ENCODE data around the gene SERPINF2. TPM values are rescaled to one million over a fixed set of nuclear protein-coding genes. Genes with fewer than 3 reads are reported as not detected.

The SERPINF2 gene
- total and polyA plus RNA-seq, 2 experiments from 2014 or later = 0.08 TPM; not detected in 1

DNA sequence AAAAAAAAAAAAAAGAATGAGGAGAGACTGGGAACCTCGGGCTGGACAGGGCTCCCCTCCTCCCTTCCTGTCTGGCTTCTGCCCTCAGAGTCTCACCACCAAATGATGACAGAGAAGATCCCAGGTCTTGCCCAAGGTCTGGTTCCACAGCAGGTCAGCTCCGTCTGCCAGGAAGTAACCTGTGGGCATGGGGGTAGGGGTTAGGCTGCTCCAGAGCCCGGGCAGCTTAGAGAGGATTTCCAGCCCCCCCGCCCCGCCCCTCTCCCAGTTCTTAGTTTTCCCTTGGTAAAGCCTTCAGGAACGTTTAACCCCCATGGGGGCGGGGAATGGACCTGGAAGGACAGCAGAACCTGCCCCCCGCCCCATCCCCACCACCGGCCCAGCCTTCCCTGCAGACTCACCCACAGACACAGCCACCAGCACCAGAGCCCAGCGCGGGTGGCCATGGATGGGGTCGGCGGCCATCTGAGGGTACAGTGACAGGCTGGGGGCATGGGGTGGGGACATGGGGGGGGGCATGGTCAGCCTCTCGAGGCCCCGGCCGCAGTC is 33.2 kb upstream of the SERPINF2 start:
- Histone ChIP-seq H3K4me2 (ENCODE audit: unreplicated experiment) (peak overlapping the region; percentile 81), H3K27me3 (replicated peaks; ENCODE audit: insufficient read depth) (no peaks in the 10 kb centered on the region), H3K4me3 (peak overlapping the region; percentile 66), H3K36me3 (ENCODE audit: low read depth) (peaks cover 30% of the 10 kb centered on the region), H4K20me1 (ENCODE audit: insufficient read depth) (peaks cover 21% of the 10 kb centered on the region; the same call in 1 of the 2 replicates), H3K79me2 (ENCODE audit: insufficient read depth) (peaks cover 33% of the 10 kb centered on the region), H3K9ac (peak overlapping the region; percentile 73), H3K9me3 (ENCODE audit: low read depth) (no peaks in the 10 kb centered on the region), H3K27ac (no peak overlapping the region), H3K9me2 (ENCODE audit: insufficient read depth) (no peaks in the 10 kb centered on the region), H3F3A (ENCODE audit: insufficient read depth) (peaks cover 41% of the 10 kb centered on the region), H3K4me1 (ENCODE audit: insufficient read depth) (peaks cover 33% of the 10 kb centered on the region), H2AFZ (peak overlapping the region; percentile 22; the same call in 1 of the 2 replicates)
- 36 to 52% methylated on average over 10 to 16 of the region's 16 CpGs for WGBS, 2 experiments (ENCODE audit: low coverage in 1 of 2, low lambda C conversion rate in 2 of 2, missing lambda C conversion rate in 2 of 2)
- DNase-seq = peak; percentile 58
- in situ Hi-C loops (cut with MboI) = no loop called here
- TF ChIP-seq EZH2phosphoT487 (IDR thresholded peaks at IDR 0.05; ENCODE audit: insufficient read depth, low read depth) = no peak
- TF ChIP-seq EZH2 (IDR thresholded peaks at IDR 0.05; ENCODE audit: insufficient read depth, poor library complexity, severe bottlenecking) = no peak

GRCh38 chr17:1709971-1710806 is 32.5 kb upstream of the SERPINF2 start, which contains the start of gene TLCD2:
TLCD2 (minus strand) TSS chr17:1710377; CDS start chr17:1710242, 135 bp downstream.
- no peaks in the 10 kb centered on the region for H3K9me3 ChIP-seq (ENCODE audit: low read depth)
- 2% methylated on average over 66 to 70 of the region's 83 CpGs for WGBS, 2 experiments (ENCODE audit: low coverage in 1 of 2, low lambda C conversion rate in 2 of 2, missing lambda C conversion rate in 2 of 2)
- no peaks in the 10 kb centered on the region for H3K27me3 ChIP-seq (replicated peaks; ENCODE audit: insufficient read depth)
- peak within 1 kb of the TSS; percentile 73 for H3K9ac ChIP-seq
- peaks cover 33% of the 10 kb centered on the region for H3K79me2 ChIP-seq (ENCODE audit: insufficient read depth)
- TF ChIP-seq EZH2 (IDR thresholded peaks at IDR 0.05; ENCODE audit: insufficient read depth, poor library complexity, severe bottlenecking) (no peak), EZH2phosphoT487 (IDR thresholded peaks at IDR 0.05; ENCODE audit: insufficient read depth, low read depth) (no peak)
- H3K9me2 ChIP-seq (ENCODE audit: insufficient read depth) = no peaks in the 10 kb centered on the region
- H3K4me3 ChIP-seq = peak within 1 kb of the TSS; percentile 66
- peaks cover 33% of the 10 kb centered on the region for H3K4me1 ChIP-seq (ENCODE audit: insufficient read depth)
- peaks cover 41% of the 10 kb centered on the region for H3F3A ChIP-seq (ENCODE audit: insufficient read depth)
- H4K20me1 ChIP-seq (ENCODE audit: insufficient read depth) = peaks cover 21% of the 10 kb centered on the region; the same call in 1 of the 2 replicates
- peak within 1 kb of the TSS; percentile 22; the same call in 1 of the 2 replicates for H2AFZ ChIP-seq
- H3K4me2 ChIP-seq (ENCODE audit: unreplicated experiment) = peak within 1 kb of the TSS; percentile 81
- in situ Hi-C loops (cut with MboI) = no loop called here
- peak; percentile 87 for DNase-seq
- peak within 1 kb of the TSS; percentile 48 for H3K27ac ChIP-seq
- peaks cover 30% of the 10 kb centered on the region for H3K36me3 ChIP-seq (ENCODE audit: low read depth)

- WGBS, 2 experiments (ENCODE audit: low coverage in 1 of 2, low lambda C conversion rate in 2 of 2, missing lambda C conversion rate in 2 of 2) = 32 to 33% methylated on average over 14 of the region's 14 CpGs
- peak overlapping the region; percentile 66 for H3K4me3 ChIP-seq
- H3K9me2 ChIP-seq (ENCODE audit: insufficient read depth) = no peaks in the 10 kb centered on the region
- in situ Hi-C loops (cut with MboI) = no loop called here
- H3K79me2 ChIP-seq (ENCODE audit: insufficient read depth) = peaks cover 40% of the 10 kb centered on the region
- H3K4me1 ChIP-seq (ENCODE audit: insufficient read depth) = peaks cover 33% of the 10 kb centered on the region
- H3K36me3 ChIP-seq (ENCODE audit: low read depth) = peaks cover 30% of the 10 kb centered on the region
- peak overlapping the region; percentile 81 for H3K4me2 ChIP-seq (ENCODE audit: unreplicated experiment)
- peak overlapping the region; percentile 73 for H3K9ac ChIP-seq
- H3K27ac ChIP-seq = peak overlapping the region; percentile 48
- no peak overlapping the region for H2AFZ ChIP-seq
- no peaks in the 10 kb centered on the region for H3K27me3 ChIP-seq (replicated peaks; ENCODE audit: insufficient read depth)
- H3F3A ChIP-seq (ENCODE audit: insufficient read depth) = peaks cover 38% of the 10 kb centered on the region
- DNase-seq = peak; percentile 45
- TF ChIP-seq EZH2 (IDR thresholded peaks at IDR 0.05; ENCODE audit: insufficient read depth, poor library complexity, severe bottlenecking) (no peak), EZH2phosphoT487 (IDR thresholded peaks at IDR 0.05; ENCODE audit: insufficient read depth, low read depth) (no peak)
- H3K9me3 ChIP-seq (ENCODE audit: low read depth) = no peaks in the 10 kb centered on the region
- H4K20me1 ChIP-seq (ENCODE audit: insufficient read depth) = peaks cover 21% of the 10 kb centered on the region; the same call in 1 of the 2 replicates
Measured at GRCh38 chr17:1710807-1711553, 31.7 kb upstream of the SERPINF2 start.

GRCh38 chr17:1711804-1712203 is 30.9 kb upstream of the SERPINF2 start:
- Histone ChIP-seq H3K36me3 (ENCODE audit: low read depth) (peaks cover 30% of the 10 kb centered on the region), H3K9me2 (ENCODE audit: insufficient read depth) (no peaks in the 10 kb centered on the region), H3F3A (ENCODE audit: insufficient read depth) (peaks cover 38% of the 10 kb centered on the region), H3K9ac (peak overlapping the region; percentile 73), H3K9me3 (ENCODE audit: low read depth) (no peaks in the 10 kb centered on the region), H4K20me1 (ENCODE audit: insufficient read depth) (peaks cover 21% of the 10 kb centered on the region; the same call in 1 of the 2 replicates), H3K4me1 (ENCODE audit: insufficient read depth) (peaks cover 33% of the 10 kb centered on the region), H2AFZ (no peak overlapping the region), H3K4me3 (peak overlapping the region; percentile 94), H3K4me2 (ENCODE audit: unreplicated experiment) (peak overlapping the region; percentile 81), H3K27me3 (replicated peaks; ENCODE audit: insufficient read depth) (no peaks in the 10 kb centered on the region), H3K27ac (0 out of 2 replicates have a peak overlapping the region, but pooled peaks have one; percentile 0), H3K79me2 (ENCODE audit: insufficient read depth) (peaks cover 40% of the 10 kb centered on the region)
- in situ Hi-C loops (cut with MboI) = no loop called here
- peak; percentile 32 for DNase-seq
- TF ChIP-seq EZH2phosphoT487 (IDR thresholded peaks at IDR 0.05; ENCODE audit: insufficient read depth, low read depth) = no peak
- no peak for TF ChIP-seq EZH2 (IDR thresholded peaks at IDR 0.05; ENCODE audit: insufficient read depth, poor library complexity, severe bottlenecking)
- 72 to 73% methylated on average over 4 of the region's 4 CpGs for WGBS, 2 experiments (ENCODE audit: low coverage in 1 of 2, low lambda C conversion rate in 2 of 2, missing lambda C conversion rate in 2 of 2)
